GM12878 (cell line): Measurements from ENCODE around the gene SNX8. TPM values are rescaled to one million over a fixed set of nuclear protein-coding genes. Genes with fewer than 3 reads are reported as not detected.

ENCODE experiments used
- EED ChIP-seq: sonication (generic); IDR thresholded peaks from 2 replicates; pipeline ENCODE4 v1.6.1; 2016; ENCODE audit warnings: antibody characterized with exemption, low read depth
- ELK1 ChIP-seq: IDR thresholded peaks from 2 replicates; pipeline ENCODE4 v1.6.1; 2012; ENCODE audit warnings: low read depth, low read length, improper control_type of control experiment
- HSF1 ChIP-seq: fragments of 150-350 bp; IDR thresholded peaks from 2 replicates; pipeline ENCODE4 v1.6.1; 2014; ENCODE audit warnings: mild to moderate bottlenecking, low read depth, low read length
- IKZF1 ChIP-seq: fragments of 450-650 bp; conservative IDR thresholded peaks from 2 replicates; pipeline ENCODE4 v1.6.1; 2017; ENCODE audit warnings: antibody characterized with exemption, mild to moderate bottlenecking
- IRF5 ChIP-seq: fragments of 450-650 bp; IDR thresholded peaks from 2 replicates; pipeline ENCODE4 v1.6.1; 2017; ENCODE audit warnings: borderline replicate concordance
- KAT2A ChIP-seq: conservative IDR thresholded peaks from 2 replicates; pipeline ENCODE4 v1.6.1; 2011; ENCODE audit warnings: low read depth, low read length; ENCODE audit not compliant: control insufficient read depth
- KLF5 ChIP-seq: fragments of 450-650 bp; IDR thresholded peaks from 2 replicates; pipeline ENCODE4 v1.6.1; 2014; ENCODE audit warnings: mild to moderate bottlenecking; ENCODE audit not compliant: partially characterized antibody
- MTA2 ChIP-seq: fragments of 450-650 bp; IDR thresholded peaks from 2 replicates; pipeline ENCODE4 v1.6.1; 2016; ENCODE audit warnings: low read depth, mild to moderate bottlenecking, moderate library complexity
- NFXL1 ChIP-seq: fragments of 450-650 bp; IDR thresholded peaks from 2 replicates; pipeline ENCODE4 v1.6.1; 2017; ENCODE audit warnings: antibody characterized with exemption, mild to moderate bottlenecking, borderline replicate concordance
- NR2C2 ChIP-seq: IDR thresholded peaks from 2 replicates; pipeline ENCODE4 v1.6.1; 2011; ENCODE audit warnings: borderline replicate concordance, low read depth; ENCODE audit not compliant: control insufficient read depth, insufficient read length
- NR2F1 ChIP-seq: fragments of 450-650 bp; conservative IDR thresholded peaks from 2 replicates; pipeline ENCODE4 v1.6.1; 2017; ENCODE audit warnings: mild to moderate bottlenecking
- PBX3 ChIP-seq: IDR thresholded peaks from 2 replicates; pipeline ENCODE4 v1.6.1; 2011; ENCODE audit warnings: mild to moderate bottlenecking, low read depth, low read length, moderate library complexity; ENCODE audit not compliant: insufficient replicate concordance
- POU2F2 ChIP-seq: IDR thresholded peaks from 3 replicates; pipeline ENCODE4 v1.6.1; 2011; ENCODE audit warnings: low read depth, mild to moderate bottlenecking, low read length, borderline replicate concordance
- RAD51 ChIP-seq: fragments of 450-650 bp; IDR thresholded peaks from 2 replicates; pipeline ENCODE4 v1.6.1; 2016; ENCODE audit warnings: moderate library complexity, mild to moderate bottlenecking, inconsistent platforms
- RB1 ChIP-seq: fragments of 450-650 bp; formaldehyde crosslinking; IDR thresholded peaks from 2 replicates; pipeline ENCODE4 v1.6.1; 2017; ENCODE audit warnings: mild to moderate bottlenecking, borderline replicate concordance
- REST ChIP-seq: IDR thresholded peaks from 2 replicates; pipeline ENCODE4 v1.6.1; 2012; ENCODE audit warnings: mild to moderate bottlenecking, low read depth, low read length
- RUNX3 ChIP-seq: IDR thresholded peaks from 2 replicates; pipeline ENCODE4 v1.6.1; 2012; ENCODE audit warnings: low read length, inconsistent platforms
- SIN3A ChIP-seq: IDR thresholded peaks from 2 replicates; pipeline ENCODE4 v1.6.1; 2012; ENCODE audit warnings: low read depth, low read length, improper control_type of control experiment
- SMARCA5 ChIP-seq: fragments of 450-650 bp; IDR thresholded peaks from 2 replicates; pipeline ENCODE4 v1.6.1; 2017; ENCODE audit warnings: mild to moderate bottlenecking
- WRNIP1 ChIP-seq: IDR thresholded peaks from 2 replicates; pipeline ENCODE4 v1.6.1; 2011; ENCODE audit warnings: low read depth, low read length, improper control_type of control experiment, borderline replicate concordance
- YBX1 ChIP-seq: fragments of 450-650 bp; IDR thresholded peaks from 2 replicates; pipeline ENCODE4 v1.6.1; 2016; ENCODE audit warnings: antibody characterized with exemption
- polyA plus RNA-seq, 11 experiments: library from polyadenylated mRNA; depleted of rRNA in 4 of 11; unstranded in 6 of 11; stranded (reverse) in 5 of 11; fragments of >200 nt; fragmentation: Nextera tagmentation in 4 of 11; fragmentation: Illumina TruSeq in 1 of 11; extraction: Ambion mirVana in 4 of 11; extraction: Trizol in 1 of 11; gene quantifications; 1 replicate in 1 of 11; 2 replicates in 10 of 11; pipeline versions ENCODE4 v1.2.1 to v1.2.3, GENCODE V29; 2011 to 2016; ENCODE audit warnings: inconsistent platforms in 2 of 11, missing spikeins in 2 of 11, low read depth in 1 of 11
- total RNA-seq, 4 experiments: library from RNA; depleted of rRNA in 3 of 4; stranded (reverse); fragments of >200 nt in 3 of 4; fragmentation: Illumina TruSeq in 1 of 4; extraction: Trizol in 1 of 4; gene quantifications; 2 replicates each; pipeline versions ENCODE4 v1.2.1 to v1.2.3, GENCODE V29; 2013 to 2021

Gene SNX8
- total and polyA plus RNA-seq, 10 of the 15 experiments (the other 5 are each of a cell fraction or from before 2014, with no cell fraction given) = 6.4 to 210 (median 97.6) TPM

GRCh38 chr7:2241580-2242540 lies 72.4 kb downstream of the SNX8 start, which contains the start of the genes MRM2 and NUDT1 (continued):
- TF ChIP-seq EED = no peak
- no peak for TF ChIP-seq HSF1
- no peak for TF ChIP-seq RAD51
- peak; percentile 73; the same call in 1 of the 2 replicates for TF ChIP-seq SMARCA5
- peak; percentile 77; the same call in 1 of the 3 replicates for TF ChIP-seq POU2F2
- TF ChIP-seq REST = peak; percentile 39; the same call in 1 of the 2 replicates
- no peak for TF ChIP-seq IRF5
- no peak for TF ChIP-seq WRNIP1
- peak; percentile 18; the same call in 1 of the 2 replicates for TF ChIP-seq RUNX3
- no peak for TF ChIP-seq PBX3
- TF ChIP-seq SIN3A = peak; percentile 95
- TF ChIP-seq NFXL1 = no peak
- no peak for TF ChIP-seq KAT2A
- peak; percentile 93; the same call in 1 of the 2 replicates for TF ChIP-seq RB1
- TF ChIP-seq NR2C2 = no peak
- TF ChIP-seq YBX1 = no peak
- TF ChIP-seq NR2F1 = no peak; the same call in 1 of the 2 replicates
- TF ChIP-seq IKZF1 = peak; percentile 63
- TF ChIP-seq MTA2 = no peak
- TF ChIP-seq KLF5 = peak; percentile 77
- peak; percentile 93 for TF ChIP-seq ELK1
